Fibroblast of skin of left quadriceps (primary cell): Measurements from ENCODE around the gene ATXN2.

Experiments used
- DNase-seq, 2 experiments: peaks; one replicate each; pipeline ENCODE4 v3.0.0-alpha.2; 2013; ENCODE audit warnings: low read depth in 2 of 2

The ATXN2 gene

DNA sequence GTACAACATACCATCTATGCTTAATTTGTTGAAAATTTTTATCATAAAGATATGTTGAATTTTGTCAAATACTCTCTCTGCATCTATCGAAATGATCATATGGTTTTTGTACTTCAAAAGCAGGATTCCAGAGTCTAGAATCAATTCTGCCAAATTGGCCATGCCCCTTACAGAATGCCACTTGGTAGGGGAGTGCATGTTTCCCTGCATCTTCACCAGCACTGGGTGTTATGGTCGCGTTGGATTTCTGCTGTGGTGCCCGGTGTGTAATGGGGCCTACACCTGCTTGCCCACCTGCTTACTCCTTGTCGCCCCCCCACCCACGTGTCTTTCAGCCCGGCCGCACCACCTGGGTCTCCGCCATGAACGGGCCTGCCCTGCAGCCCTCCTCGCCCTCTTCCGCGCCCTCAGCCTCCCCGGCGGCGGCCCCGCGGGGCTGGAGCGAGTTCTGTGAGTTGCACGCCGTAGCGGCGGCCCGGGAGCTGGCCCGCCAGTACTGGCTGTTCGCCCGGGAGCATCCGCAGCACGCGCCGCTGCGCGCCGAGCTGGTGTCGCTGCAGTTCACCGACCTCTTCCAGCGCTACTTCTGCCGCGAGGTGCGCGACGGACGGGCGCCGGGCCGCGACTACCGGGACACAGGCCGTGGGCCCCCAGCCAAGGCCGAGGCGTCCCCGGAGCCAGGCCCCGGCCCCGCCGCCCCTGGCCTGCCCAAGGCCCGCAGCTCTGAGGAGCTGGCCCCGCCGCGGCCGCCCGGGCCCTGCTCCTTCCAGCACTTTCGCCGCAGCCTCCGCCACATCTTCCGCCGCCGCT, 181.1 kb downstream of the ATXN2 start:
- no peak for DNase-seq

DNA sequence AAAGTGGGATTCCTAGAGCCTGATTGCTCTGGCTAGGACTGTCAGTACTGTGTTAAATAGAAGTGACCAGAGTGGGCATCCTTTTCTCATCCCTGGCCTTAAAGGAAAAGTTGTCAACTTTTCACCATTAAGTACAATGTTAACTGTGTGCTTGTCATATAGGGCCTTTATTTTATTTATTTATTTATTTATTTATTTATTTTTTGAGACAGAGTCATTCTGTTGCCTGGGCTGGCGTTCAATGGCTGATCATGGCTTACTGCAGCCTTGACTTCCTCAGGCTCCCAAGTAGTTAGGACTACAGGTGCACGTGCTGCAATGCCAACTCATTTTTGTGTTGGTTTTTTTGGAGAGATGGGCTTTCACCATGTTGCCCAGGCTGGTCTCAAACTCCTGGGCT, 181.8 kb downstream of the ATXN2 start:
- DNase-seq = no peak

DNA sequence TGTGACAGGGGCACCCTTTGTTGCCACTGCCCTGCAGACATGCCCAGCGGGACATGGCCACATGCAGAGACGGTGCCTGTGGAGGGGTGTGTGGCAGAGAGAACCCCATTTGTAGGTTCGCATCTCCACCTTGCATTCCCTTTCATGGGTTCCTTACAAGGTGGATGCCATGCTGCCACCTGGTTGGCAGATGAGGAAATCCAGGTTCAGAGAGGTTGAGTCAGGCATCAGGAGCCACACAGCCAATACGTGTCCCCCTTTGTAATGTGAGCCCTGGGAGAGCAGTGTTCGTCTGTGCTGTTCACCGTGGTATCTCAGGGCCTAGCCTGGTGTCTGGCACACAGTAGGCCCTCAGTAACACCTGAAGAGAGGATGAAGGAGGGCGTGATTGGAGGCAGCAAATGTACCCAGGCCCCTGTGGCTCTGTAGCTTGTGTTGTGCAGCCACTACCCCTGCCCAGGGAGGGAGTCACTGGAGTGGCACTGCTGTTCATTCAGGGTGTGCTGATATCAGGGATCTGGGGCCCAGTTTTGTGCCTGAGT, 184.3 kb downstream of the ATXN2 start:
- no peak for DNase-seq

DNA sequence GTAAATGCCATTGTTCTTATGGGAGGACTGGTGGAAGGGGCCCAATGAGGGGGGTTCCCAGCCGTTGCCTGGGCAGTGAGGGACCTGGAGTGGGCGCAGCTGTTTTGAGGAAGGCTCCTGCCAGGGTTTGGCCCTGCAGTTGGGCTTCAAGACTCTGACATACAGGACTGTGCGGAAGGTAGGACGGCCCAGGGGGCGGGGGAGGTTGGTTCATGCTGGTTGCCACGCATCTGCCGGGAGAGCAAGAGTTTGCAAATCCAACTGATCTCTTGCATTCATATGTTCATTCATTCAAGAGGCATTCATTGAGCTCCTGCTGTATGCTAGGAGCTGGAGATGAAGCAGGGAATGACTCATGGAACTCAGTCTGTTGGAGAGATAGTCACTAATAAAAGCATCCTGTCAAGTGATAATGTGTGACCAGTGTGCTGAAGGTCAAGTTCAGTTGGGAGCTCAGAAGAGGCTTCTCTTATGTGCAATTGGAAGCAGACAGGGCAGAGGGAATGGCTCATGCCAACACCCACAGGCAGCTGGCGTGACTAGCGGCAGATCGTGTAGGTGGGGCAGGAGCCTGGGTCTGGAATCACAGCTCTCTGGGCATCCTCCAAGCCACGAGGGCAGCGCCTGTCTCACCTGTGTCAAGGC, 185.6 kb downstream of the ATXN2 start:
- DNase-seq = no peak

DNA sequence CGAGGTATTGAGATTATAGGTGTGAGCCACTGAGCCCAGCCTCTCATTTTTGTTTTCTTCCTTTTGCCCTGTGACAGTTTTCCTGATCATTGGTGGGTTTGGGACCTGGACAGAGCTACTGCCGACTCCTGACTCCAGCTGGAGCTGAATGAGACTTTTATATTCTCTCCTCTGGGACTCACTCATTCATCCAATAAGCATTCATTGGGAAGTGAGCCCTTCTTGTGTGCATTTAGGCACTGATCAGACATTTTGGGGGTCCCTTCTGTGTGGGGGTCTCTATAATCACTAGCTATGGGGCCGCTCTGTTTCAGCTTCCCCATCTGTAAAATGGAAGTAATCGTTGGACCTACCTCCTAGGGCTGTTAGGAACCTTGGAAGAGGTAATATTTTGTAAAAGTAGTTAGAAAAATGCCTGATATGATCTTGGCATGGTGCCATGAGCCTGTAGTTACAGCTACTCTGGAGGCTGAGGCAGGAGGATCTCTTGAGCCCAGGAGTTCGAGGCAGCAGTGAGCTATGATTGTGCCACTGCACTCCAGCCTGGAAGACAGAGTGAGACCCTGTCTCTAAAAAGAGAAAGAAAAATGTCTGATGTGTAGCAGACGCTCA, 186.2 kb downstream of the ATXN2 start:
- DNase-seq = no peak

DNA sequence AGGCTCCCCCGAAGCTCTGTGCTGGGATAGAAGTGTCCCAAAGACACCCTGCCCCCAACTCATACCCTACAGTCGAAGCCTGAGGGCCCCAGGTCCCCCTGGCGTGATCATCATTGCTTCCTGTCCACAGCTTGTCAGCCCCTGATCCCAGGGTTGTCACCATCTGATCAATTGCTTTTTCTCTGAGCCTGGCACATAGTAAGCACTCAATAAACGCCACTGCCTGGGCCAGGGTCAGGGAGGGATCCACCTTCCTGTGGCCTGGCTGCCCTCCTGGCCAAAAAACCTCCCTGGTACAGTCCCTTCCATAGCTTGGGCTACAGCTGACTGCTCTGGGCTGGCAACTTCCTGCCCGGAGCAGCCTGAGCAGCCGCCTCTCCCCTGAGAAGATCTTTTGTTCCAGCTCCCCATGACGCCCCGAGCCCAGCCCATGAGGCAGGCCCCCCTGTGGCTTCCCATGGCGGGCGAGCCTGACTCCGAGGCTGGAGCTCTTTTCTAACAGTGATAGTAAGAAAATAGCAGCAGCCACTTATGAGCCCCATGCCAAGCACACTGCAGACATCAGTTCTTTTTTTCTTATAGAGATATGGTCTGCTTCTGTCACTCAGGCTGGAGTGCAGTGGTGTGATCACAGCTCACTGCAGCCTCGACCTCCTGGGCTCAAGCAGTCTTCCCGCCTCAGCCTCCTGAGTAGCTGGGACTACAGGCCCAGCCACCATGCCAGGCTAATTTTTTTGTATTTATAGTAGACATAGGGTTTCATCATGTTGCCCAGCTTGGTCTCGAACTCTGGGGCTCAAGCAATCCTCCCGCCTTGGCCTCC, 186.9 kb downstream of the ATXN2 start:
- no peak for DNase-seq

DNA sequence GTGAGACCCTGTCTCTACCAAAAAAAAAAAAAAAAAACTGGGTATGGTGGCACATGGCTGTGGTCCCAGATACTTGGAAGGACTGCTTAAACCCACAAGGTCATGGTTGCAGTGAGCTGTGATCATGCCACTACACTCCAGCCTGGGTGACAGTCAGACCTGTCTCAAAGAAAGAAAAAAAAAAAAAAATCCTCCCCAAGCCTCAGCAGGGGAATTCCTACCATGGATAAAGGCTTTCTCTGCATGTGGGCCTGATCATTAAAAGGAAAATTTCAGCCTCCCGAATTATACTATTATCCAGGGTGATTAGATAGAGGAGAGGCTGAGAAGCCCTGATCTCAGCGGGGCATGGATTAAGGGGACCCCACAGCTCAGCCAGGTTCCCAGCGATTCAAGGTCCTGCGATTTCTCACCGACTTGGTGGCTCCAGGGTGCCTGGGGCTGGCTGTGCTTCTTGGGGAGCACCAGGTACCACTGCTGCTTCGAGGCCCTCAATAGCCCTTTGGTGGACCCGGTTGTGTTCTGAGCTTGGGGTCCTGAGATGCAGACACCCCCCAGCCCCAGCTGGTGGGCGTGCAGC, 187.8 kb downstream of the ATXN2 start:
- no peak for DNase-seq

DNA sequence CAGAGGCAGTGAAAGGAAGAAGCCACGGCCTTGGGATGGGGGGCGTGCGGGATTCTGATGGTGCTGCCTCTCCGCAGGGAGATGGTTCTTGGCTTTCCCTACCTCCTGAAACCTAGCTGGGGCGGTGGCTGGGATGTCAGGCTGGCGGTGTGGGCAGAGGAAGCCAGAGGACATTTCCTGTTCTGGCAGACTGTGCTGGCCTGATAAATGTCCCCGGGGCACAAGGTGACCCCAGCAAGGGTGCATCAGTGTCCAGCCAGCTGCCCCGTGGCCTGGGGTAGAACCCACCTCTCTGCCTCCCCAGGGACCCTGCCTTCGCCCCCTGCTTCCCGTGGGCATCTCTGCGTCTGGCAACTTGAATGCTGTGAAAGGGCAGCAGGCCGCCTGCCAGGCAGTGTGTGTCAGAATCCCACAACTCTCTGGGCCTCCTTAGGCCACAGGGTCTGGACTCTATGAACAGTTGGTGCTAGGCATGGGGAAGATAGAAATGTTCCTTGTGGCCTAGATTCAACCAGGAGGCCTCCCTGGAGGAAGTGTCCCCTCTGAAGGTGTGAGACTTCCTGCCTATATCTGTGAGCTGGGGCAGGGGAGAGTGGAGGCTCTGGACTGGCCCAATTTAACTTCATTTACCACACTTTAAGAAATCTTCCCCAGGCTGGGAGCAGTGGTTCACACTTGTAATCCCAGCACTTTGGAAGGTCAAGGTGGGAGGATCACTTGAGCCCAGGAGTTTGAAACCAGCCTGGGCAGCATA, 188.5 kb downstream of the ATXN2 start:
- no peak for DNase-seq

DNA sequence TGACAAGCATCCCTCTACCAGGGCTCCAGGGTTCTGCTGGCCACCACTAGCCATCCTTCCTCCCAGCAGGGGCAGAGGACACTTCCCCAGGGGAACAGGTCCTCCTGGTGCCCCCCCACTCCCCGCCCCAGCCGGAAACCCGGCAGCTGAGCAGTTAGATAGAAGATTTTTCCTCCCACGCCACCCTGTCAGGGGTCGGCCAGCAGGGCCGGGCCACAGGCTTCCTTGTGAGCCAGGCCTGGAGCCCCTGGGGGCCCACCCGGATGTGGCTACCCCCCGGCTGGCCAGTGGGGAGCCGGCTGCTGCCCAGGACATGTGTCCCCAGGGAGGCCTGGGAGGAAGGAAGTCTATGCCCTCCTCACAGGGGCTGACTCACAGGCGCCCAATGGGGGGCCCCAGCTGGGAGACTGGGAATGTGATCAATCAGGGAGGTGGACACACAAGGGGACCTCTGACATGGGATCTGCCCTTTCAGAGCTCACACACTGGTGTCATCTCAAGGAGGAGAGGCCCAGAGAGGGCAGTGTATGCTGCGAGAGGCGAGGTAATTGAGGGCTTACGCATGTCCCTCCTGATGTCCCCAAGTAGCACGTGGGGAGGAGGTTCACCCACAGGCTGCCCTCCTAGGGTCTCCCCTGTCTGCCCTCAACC, 189.2 kb downstream of the ATXN2 start:
- no peak for DNase-seq

DNA sequence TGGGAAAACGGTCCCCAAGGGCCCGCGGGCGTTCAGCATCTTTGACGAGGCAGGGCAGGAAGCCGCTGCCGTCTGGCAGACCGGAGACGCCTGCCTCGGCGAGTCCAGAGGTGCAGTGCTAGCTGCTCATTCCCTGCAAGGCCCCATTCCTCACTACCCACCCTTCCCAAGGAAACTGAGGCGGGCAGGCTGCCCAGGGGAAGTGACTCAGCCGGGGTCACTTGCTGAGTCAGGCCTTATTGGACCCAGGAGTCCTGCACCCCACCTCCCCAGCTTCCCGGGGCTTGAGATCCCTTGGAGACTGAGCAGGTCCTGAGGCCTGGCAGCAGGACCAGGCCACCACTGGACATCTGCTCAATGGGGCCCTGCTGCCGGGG, 189.7 kb downstream of the ATXN2 start:
- no peak for DNase-seq

DNA sequence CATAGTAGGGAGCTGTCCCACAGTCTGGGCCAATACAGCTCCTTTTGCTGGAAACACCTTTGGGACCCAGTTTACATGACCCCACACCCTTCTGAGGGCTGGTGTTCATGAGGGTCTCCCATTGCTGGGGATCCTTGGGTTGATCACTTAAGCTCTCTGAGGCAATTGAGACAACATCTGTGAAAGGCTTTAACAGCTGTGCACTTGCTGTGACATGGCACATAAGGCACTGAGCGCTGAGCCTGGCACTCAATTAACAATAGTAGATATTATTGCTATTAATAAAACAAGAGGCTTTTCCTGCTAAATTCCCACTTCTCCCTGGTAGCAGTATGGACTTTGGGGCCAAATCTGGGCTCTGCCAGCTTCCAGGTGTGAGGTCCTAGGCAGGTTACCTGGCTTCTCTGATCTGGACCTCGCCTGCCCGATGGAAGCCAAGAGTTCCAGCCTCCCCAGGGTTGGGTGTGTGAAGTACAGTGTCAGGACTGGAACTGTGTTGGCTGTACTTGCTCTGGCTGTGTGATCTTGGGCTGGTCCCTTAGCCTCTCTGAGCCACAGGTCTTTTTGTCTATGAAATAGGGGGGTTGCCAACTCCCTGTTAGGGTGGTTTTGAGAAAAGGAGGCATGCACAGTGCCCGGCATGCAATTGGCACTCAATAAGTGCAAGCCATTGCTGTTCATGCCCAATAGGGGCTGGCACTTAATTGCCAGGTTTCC, 190.3 kb downstream of the ATXN2 start:
- no peak for DNase-seq

DNA sequence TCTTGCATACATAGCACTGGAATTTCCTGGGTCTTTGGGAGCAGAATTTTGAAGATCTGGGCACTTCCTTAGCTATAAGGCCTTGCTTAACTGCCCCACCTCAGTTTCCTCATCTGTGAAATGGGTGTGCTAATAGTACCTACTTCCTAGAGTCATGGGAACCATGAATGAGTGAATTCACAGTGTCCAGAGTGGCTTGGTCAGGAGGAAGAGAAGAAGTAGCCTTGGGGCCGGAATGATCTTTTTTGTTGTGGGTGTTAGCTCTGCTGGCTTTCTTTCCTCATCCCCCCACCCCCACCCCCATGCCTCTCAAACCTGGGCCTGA, 191.0 kb downstream of the ATXN2 start:
- no peak for DNase-seq

DNA sequence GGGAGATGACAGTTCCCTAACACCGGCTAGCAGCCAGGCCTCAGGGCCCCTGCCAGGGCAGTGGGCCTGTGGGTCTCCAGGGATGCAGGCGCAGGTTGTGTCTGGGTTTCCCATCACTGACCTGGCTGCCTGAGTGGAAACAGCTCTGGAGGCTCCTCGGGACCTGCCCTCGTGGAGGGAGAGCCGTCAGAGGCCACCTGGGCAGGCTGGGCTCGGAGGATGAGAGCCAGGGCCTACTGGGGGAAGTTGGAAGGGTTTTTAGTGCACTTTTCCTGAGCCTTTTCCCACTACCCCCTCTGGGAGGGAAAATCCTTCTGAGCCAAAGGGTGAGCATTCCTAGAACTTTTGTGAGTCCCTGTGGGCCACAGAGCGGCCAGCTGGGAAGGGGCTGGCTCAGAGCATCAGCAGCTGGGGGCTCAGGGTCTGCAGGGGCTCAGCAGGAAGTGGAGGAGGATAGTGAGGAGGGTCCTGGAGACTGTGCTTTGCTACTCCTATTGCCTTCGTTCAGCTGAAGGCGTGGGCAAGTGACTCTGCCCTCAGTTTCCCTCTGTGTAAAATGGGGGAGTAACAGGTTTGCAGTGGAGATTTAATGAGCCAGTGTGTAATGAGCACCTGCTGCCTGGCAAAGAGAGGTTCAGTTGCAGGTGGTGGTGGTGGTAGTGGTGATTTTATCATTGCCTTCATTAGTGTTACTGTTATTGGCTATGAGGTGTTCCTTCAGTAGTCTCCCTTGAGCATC, 191.6 kb downstream of the ATXN2 start:
- no peak for DNase-seq

DNA sequence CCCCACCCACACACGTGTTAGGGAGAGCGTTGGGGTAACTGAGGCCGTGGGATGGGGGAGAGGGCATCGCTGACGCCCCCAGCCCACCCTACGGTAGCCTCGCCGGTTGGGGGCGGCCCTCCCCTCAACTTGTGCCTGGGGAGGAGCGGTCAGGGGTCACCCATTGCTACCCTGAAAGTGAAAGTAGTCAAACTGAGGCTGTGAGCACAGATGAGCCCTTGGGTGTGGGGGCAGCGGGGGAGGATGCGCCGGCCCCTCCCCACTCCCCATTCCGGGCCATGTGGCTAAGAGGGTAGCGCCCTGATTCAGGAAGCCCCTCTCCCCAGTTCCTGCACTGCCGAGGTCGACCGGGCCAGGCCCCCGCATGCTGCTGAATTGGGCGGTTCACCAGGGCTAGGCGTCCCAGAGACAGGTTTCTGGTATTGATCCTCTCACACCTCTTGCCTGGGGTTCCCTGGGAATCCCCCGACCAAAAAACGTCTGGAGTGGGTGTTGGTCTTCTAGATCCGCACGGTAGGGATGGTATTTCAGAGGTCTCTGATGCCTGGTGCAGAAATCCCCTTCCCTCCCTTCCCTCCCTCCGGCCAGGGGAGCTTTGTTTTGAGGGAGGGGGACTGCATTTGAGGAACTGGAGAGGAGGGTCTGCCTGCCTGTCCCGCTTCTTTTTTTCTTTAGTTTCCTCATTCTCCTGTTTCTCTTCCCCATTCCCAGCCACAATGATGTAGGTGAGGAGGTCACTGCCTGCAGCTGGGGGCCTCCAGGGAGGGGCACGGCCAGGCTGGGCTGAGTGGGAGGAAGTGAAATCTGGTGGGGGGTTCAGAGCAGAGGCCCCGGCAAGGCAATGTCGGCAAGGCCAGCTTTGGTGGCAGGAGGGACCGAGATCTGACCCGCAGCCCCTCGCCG, 192.4 kb downstream of the ATXN2 start:
- no peak for DNase-seq

DNA sequence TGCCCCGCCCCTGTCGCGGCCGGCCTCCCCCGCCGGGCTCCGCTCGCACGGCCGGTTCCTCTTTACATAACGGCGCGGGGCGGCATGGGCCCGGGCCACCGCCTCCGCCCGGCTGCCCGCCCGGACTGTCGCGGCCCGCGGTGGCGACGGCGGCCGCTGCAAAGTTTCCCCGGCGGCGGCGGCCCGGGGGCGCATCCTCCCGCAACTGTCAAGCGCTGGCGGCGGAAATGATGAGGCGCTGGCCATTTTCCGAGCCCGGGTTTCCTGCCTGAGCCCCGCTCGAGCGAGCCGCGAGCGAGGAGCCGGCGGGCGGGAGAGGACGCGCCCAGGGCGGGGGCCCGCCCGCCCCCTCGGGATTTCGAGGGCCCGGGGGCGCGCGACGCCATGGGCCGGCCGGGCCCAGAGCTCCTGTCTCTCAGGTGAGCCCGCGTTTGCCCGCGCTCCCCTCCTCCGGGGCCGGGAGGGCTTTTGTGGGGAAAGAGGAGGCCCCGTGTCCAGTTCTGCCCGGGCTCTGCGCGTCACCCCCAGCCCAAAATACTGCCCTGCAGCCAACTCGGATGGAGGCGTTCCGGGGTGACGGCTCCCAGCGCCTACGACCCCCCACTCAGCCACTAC, 193.1 kb downstream of the ATXN2 start, which contains the start of gene SH2B3:
SH2B3 (plus strand) TSS at position 65 of the 615 bp plus-strand sequence. CDS start 12,223 bp downstream, outside the sequence.
- no peak for DNase-seq

DNA sequence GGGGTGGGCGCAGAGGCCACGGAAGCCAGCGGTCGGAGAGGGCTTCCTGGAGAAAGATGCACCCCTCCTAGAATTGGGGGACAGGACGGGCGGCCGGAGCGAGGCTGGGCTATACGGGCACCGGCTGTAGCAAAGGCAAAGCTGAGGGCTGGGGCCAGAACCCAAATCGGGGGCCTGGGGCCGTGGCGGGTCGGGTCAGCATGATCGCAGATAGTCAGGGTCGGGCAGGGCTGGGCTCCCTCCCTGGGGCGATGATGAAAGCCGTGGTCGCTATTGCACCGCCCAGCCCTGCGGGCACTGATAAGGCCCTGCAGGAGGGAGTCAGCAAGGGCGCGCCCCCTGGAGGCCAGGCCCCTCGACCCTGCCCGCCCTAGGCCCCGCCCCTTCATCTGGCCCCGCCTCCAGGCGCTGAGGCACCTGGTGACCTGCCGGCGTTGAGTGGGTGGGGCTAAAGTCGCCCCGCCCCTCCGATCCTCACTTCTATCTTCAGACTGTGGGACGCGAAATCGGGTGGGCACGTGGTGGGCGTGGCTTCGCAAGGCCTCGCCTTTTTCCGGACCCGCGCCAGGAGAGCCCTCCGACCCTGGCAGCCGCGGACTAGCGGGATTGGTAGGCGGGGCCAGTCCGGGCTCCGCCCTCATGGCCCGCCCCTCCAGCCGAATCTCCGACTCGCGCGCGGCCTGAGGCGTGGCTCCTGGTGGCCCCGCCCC, 193.8 kb downstream of the ATXN2 start:
- peak; percentile 83 to 88 for DNase-seq
